ENCODE data around the gene DMAP1.
A peak's percentile ranks its signal among the peaks of the same experiment; 100 is the strongest.
"Not testable (repeated sequence)": the region's sequence is repeated elsewhere in the genome, so short reads cannot be mapped to it uniquely, and the experiment has no call there.

Gene DMAP1

GRCh38 chr1:44213222-44214112, at the start of gene DMAP1:
Gene DMAP1, plus strand, starts transcription at chr1:44213471. Its CDS starts 283 bp downstream, at chr1:44213754.
- DNase-seq (ENCODE audit: low read depth), result peak; percentile 59

GRCh38 chr1:44168520-44169098, 44.7 kb upstream of the DMAP1 start:
- no peak for DNase-seq (ENCODE audit: low read depth)

GRCh38 chr1:44170281-44170823, 42.9 kb upstream of the DMAP1 start:
- DNase-seq (ENCODE audit: low read depth), result peak; percentile 50

- DNase-seq (ENCODE audit: low read depth), result no peak
These were observed 38.6 kb upstream of the DMAP1 start for GRCh38 chr1:44174630-44175029.

- DNase-seq (ENCODE audit: low read depth), result no peak
These were observed 12.9 kb upstream of the DMAP1 start for GRCh38 chr1:44200336-44200735.

- not testable (repeated sequence) for DNase-seq (ENCODE audit: low read depth)
These were observed 6.7 kb upstream of the DMAP1 start for GRCh38 chr1:44206545-44206944.

GRCh38 chr1:44208226-44208625, 5.0 kb upstream of the DMAP1 start:
- no peak for DNase-seq (ENCODE audit: low read depth)

- no peak for DNase-seq (ENCODE audit: low read depth)
These were observed 2.7 kb upstream of the DMAP1 start for GRCh38 chr1:44210595-44210994.

- DNase-seq (ENCODE audit: low read depth), result no peak
These were observed 683 bp upstream of the DMAP1 start for GRCh38 chr1:44212355-44213221.

- peak; percentile 31 for DNase-seq (ENCODE audit: low read depth)
These were observed 4.6 kb downstream of the DMAP1 start for GRCh38 chr1:44217809-44218410.

- DNase-seq (ENCODE audit: low read depth), result no peak
These were observed 5.4 kb downstream of the DMAP1 start for GRCh38 chr1:44218503-44219300.

- no peak for DNase-seq (ENCODE audit: low read depth)
These were observed 6.0 kb downstream of the DMAP1 start for GRCh38 chr1:44219301-44219626.

GRCh38 chr1:44220001-44220751, 6.9 kb downstream of the DMAP1 start:
- no peak for DNase-seq (ENCODE audit: low read depth)

- DNase-seq (ENCODE audit: low read depth), result no peak
These were observed 7.5 kb downstream of the DMAP1 start for GRCh38 chr1:44220755-44221154.

GRCh38 chr1:44221769-44222168, 8.5 kb downstream of the DMAP1 start:
- DNase-seq (ENCODE audit: low read depth), result no peak

- DNase-seq (ENCODE audit: low read depth), result no peak
These were observed 9.3 kb downstream of the DMAP1 start for GRCh38 chr1:44222397-44223186.

- DNase-seq (ENCODE audit: low read depth), result no peak
These were observed 9.9 kb downstream of the DMAP1 start for GRCh38 chr1:44223187-44223610.

- DNase-seq (ENCODE audit: low read depth), result no peak
These were observed 12.5 kb downstream of the DMAP1 start for GRCh38 chr1:44225761-44226160.

GRCh38 chr1:44227211-44227610, 13.9 kb downstream of the DMAP1 start:
- no peak for DNase-seq (ENCODE audit: low read depth)

- DNase-seq (ENCODE audit: low read depth), result no peak
These were observed 14.9 kb downstream of the DMAP1 start for GRCh38 chr1:44228218-44228617.

Data from stromal cell of bone marrow (primary cell).